Cardiac muscle cell (in vitro differentiated cells and primary cell): ENCODE results near the gene RPL12. TPM values are rescaled to one million over a fixed set of nuclear protein-coding genes. Genes with fewer than 3 reads are reported as not detected.

Source experiments
- DNase-seq, 2 donors: peaks; one replicate each; pipeline versions ENCODE4 v3.0.0 to v3.0.0-alpha.2; 2010 to 2017; ENCODE audit warnings: low read depth in 1 of 2, low spot score in 1 of 2
- H3K27ac ChIP-seq: fragments of 200-600 bp; sonication (generic); 2 replicates; pipeline ENCODE4 v1.5.1; 2016
- H3K27me3 ChIP-seq: fragments of 200-600 bp; sonication (generic); 2 replicates; pipeline ENCODE4 v1.6.0; 2016; ENCODE audit warnings: control low read depth
- H3K36me3 ChIP-seq: fragments of 200-600 bp; sonication (generic); 2 replicates; pipeline ENCODE4 v1.5.1; 2016; ENCODE audit warnings: control low read depth
- H3K4me1 ChIP-seq: fragments of 200-600 bp; sonication (generic); 2 replicates; pipeline ENCODE4 v1.8.1; 2017; ENCODE audit warnings: low read depth, mild to moderate bottlenecking, mixed run types
- H3K4me3 ChIP-seq: fragments of 200-600 bp; sonication (generic); 2 replicates; pipeline ENCODE4 v1.5.1; 2016; ENCODE audit warnings: mild to moderate bottlenecking
- H3K9me3 ChIP-seq: fragments of 200-600 bp; sonication (generic); 2 replicates; pipeline ENCODE4 v1.5.1; 2017; ENCODE audit warnings: low read depth, mild to moderate bottlenecking, control low read depth
- CTCF ChIP-seq: IDR thresholded peaks from 2 replicates; pipeline ENCODE4 v1.5.1; 2012; ENCODE audit warnings: low read depth, mild to moderate bottlenecking, low read length
- polyA plus RNA-seq: library from polyadenylated mRNA; unstranded; fragments of >200 nt; fragmentation: Nextera tagmentation; extraction: Ambion mirVana; gene quantifications from 2 replicates; pipeline ENCODE4 v1.2.1, GENCODE V29; 2016
- total RNA-seq: library from RNA; depleted of rRNA; stranded (reverse); fragments of >200 nt; gene quantifications from 2 replicates; pipeline ENCODE4 v1.2.3, GENCODE V29; 2016

RPL12 gene
- total and polyA plus RNA-seq, 2 experiments from 2014 or later = 335 to 1,318 TPM

GRCh38 chr9:127482662-127483061 is 31.5 kb upstream of the RPL12 start:
- Histone ChIP-seq H3K36me3 (peaks cover 15% of the 10 kb centered on the region), H3K9me3 (no peaks in the 10 kb centered on the region), H3K4me3 (no peak overlapping the region), H3K27ac (no peak overlapping the region), H3K27me3 (no peaks in the 10 kb centered on the region), H3K4me1 (no peaks in the 10 kb centered on the region)
- TF ChIP-seq CTCF = no peak
- no peak for DNase-seq

- Histone ChIP-seq H3K27ac (no peak overlapping the region), H3K9me3 (no peaks in the 10 kb centered on the region), H3K4me3 (no peak overlapping the region), H3K4me1 (no peaks in the 10 kb centered on the region), H3K27me3 (no peaks in the 10 kb centered on the region), H3K36me3 (peaks cover 15% of the 10 kb centered on the region)
- TF ChIP-seq CTCF = no peak
- DNase-seq = no peak
Observed at GRCh38 chr9:127479507-127480081, 28.4 kb upstream of the RPL12 start.

- no peak overlapping the region for H3K4me3 ChIP-seq
- H3K27ac ChIP-seq = no peak overlapping the region
- TF ChIP-seq CTCF = no peak
- no peaks in the 10 kb centered on the region for H3K9me3 ChIP-seq
- H3K36me3 ChIP-seq = peaks cover 12% of the 10 kb centered on the region
- no peaks in the 10 kb centered on the region for H3K27me3 ChIP-seq
- no peak for DNase-seq
- H3K4me1 ChIP-seq = no peaks in the 10 kb centered on the region
Observed at GRCh38 chr9:127474592-127474991, 23.4 kb upstream of the RPL12 start.

- no peak for DNase-seq
- Histone ChIP-seq H3K36me3 (peaks cover 8% of the 10 kb centered on the region), H3K4me1 (no peaks in the 10 kb centered on the region), H3K27me3 (no peaks in the 10 kb centered on the region), H3K27ac (no peak overlapping the region), H3K4me3 (no peak overlapping the region), H3K9me3 (no peaks in the 10 kb centered on the region)
- no peak for TF ChIP-seq CTCF
Observed at GRCh38 chr9:127473932-127474331, 22.7 kb upstream of the RPL12 start.

- Histone ChIP-seq H3K9me3 (no peaks in the 10 kb centered on the region), H3K27ac (no peak overlapping the region), H3K36me3 (peaks cover 5% of the 10 kb centered on the region), H3K4me1 (no peaks in the 10 kb centered on the region), H3K27me3 (no peaks in the 10 kb centered on the region), H3K4me3 (no peak overlapping the region)
- no peak for TF ChIP-seq CTCF
- no peak for DNase-seq
Observed at GRCh38 chr9:127473501-127473900, 22.3 kb upstream of the RPL12 start.
